K562 (cell line): Measurements from ENCODE around the gene DDX39A. TPM values are rescaled to one million over a fixed set of nuclear protein-coding genes. Genes with fewer than 3 reads are reported as not detected.

Experiments used
- ARID2 ChIP-seq: fragments of 450-650 bp; IDR thresholded peaks from 2 replicates; pipeline ENCODE4 v1.6.1; 2017; ENCODE audit warnings: antibody characterized with exemption, mild to moderate bottlenecking
- CHD1 ChIP-seq: fragments of 200-600 bp; sonication (generic); IDR thresholded peaks from one replicate; pipeline ENCODE4 v1.6.1; 2012; ENCODE audit warnings: mild to moderate bottlenecking, moderate library complexity, low read length, inconsistent platforms
- CTBP1 ChIP-seq: fragments of 450-650 bp; IDR thresholded peaks from 2 replicates; pipeline ENCODE4 v1.6.1; 2016; ENCODE audit warnings: borderline replicate concordance
- FOXP4 ChIP-seq: sonication (generic); formaldehyde crosslinking; IDR thresholded peaks from 2 replicates; pipeline ENCODE4 v1.8.0; 2022; ENCODE audit warnings: mild to moderate bottlenecking, missing genetic modification reagents, borderline replicate concordance
- GATAD2B ChIP-seq: fragments of 450-650 bp; IDR thresholded peaks from 2 replicates; pipeline ENCODE4 v1.6.1; 2017; ENCODE audit warnings: mild to moderate bottlenecking, borderline replicate concordance
- MAX ChIP-seq: sonication (generic); formaldehyde crosslinking; IDR thresholded peaks from 2 replicates; pipeline ENCODE4 v1.9.0; 2022; ENCODE audit warnings: mild to moderate bottlenecking, missing genetic modification reagents
- MLLT1 ChIP-seq, 2 experiments: fragments of 450-650 bp; IDR thresholded peaks; 2 replicates each; pipeline ENCODE4 v1.6.1; 2016
- MTA3 ChIP-seq: fragments of 450-650 bp; formaldehyde crosslinking; IDR thresholded peaks from 2 replicates; pipeline ENCODE4 v1.6.1; 2017; ENCODE audit warnings: mild to moderate bottlenecking, borderline replicate concordance
- RB1 ChIP-seq: fragments of 450-650 bp; IDR thresholded peaks from 2 replicates; pipeline ENCODE4 v1.6.1; 2017; ENCODE audit warnings: low read depth, mild to moderate bottlenecking
- SIX5 ChIP-seq, 2 experiments: IDR thresholded peaks; 2 replicates each; pipeline ENCODE4 v1.6.1; 2011; ENCODE audit warnings: low read length in 2 of 2, borderline replicate concordance in 1 of 2, low read depth in 1 of 2, mild to moderate bottlenecking in 1 of 2, moderate library complexity in 1 of 2; ENCODE audit not compliant: insufficient read depth in 1 of 2
- SP2 ChIP-seq: IDR thresholded peaks from 2 replicates; pipeline ENCODE4 v1.6.1; 2011; ENCODE audit warnings: mild to moderate bottlenecking, low read depth, low read length, moderate library complexity; ENCODE audit not compliant: poor library complexity, severe bottlenecking; ENCODE audit errors: extremely low read depth
- TEAD1 ChIP-seq, 2 experiments: fragments of 450-650 bp in 1 of 2; sonication (generic) in 1 of 2; formaldehyde crosslinking; IDR thresholded peaks; 2 replicates each; pipeline versions ENCODE4 v1.4.0 to v1.8.0; 2020 to 2022; ENCODE audit warnings: mild to moderate bottlenecking in 2 of 2, missing genetic modification reagents in 1 of 2
- USF1 ChIP-seq: sonication (generic); formaldehyde crosslinking; IDR thresholded peaks from 2 replicates; pipeline ENCODE4 v1.9.0; 2022; ENCODE audit warnings: mild to moderate bottlenecking, missing genetic modification reagents
- USF2 ChIP-seq: sonication (generic); formaldehyde crosslinking; IDR thresholded peaks from 2 replicates; pipeline ENCODE4 v1.5.0; 2020; ENCODE audit warnings: missing genetic modification reagents
- VEZF1 ChIP-seq: fragments of 200-800 bp; sonication (Bioruptor generic); IDR thresholded peaks from 2 replicates; pipeline ENCODE4 v1.6.1; 2017; ENCODE audit warnings: missing genetic modification characterization, missing compliant biosample characterization
- ZBTB7A ChIP-seq: IDR thresholded peaks from 2 replicates; pipeline ENCODE4 v1.6.1; 2011; ENCODE audit warnings: low read depth, mild to moderate bottlenecking, low read length, moderate library complexity, borderline replicate concordance; ENCODE audit not compliant: control insufficient read depth
- ZEB2 ChIP-seq: fragments of 450-650 bp; IDR thresholded peaks from 2 replicates; pipeline ENCODE4 v1.6.1; 2016
- ZNF146 ChIP-seq: IDR thresholded peaks from one replicate; pipeline ENCODE4 v1.6.1; 2018; ENCODE audit warnings: missing compliant biosample characterization; ENCODE audit not compliant: unreplicated experiment
- polyA plus RNA-seq, 8 experiments: library from polyadenylated mRNA; depleted of rRNA in 4 of 8; stranded (reverse) in 5 of 8; unstranded in 3 of 8; fragments of >200 nt; fragmentation: Nextera tagmentation in 2 of 8; fragmentation: Illumina TruSeq in 1 of 8; extraction: Ambion mirVana in 2 of 8; extraction: Trizol in 1 of 8; gene quantifications; 2 replicates each; pipeline versions ENCODE4 v1.2.1 to v1.2.3, GENCODE V29; 2011 to 2014; ENCODE audit warnings: inconsistent platforms in 1 of 8, missing spikeins in 1 of 8
- total RNA-seq, 7 experiments: library from RNA; depleted of rRNA in 6 of 7; stranded (reverse); fragments of >200 nt in 6 of 7; fragmentation: Illumina TruSeq in 2 of 7; extraction: Trizol in 2 of 7; gene quantifications; 2 replicates each; pipeline versions ENCODE4 v1.2.1 to v1.2.3, GENCODE V29; 2011 to 2021; ENCODE audit warnings: low replicate concordance in 1 of 7

DDX39A gene
- total and polyA plus RNA-seq, 9 of the 15 experiments (the other 6 are each of a cell fraction or from before 2014, with no cell fraction given): 90.3 to 250 (median 188) TPM

- TF ChIP-seq CHD1 (no peak), CTBP1 (0 out of 2 replicates have a peak, but pooled peaks have one; percentile 40), FOXP4 (CRISPR knock-in tag) (0 out of 2 replicates have a peak, but pooled peaks have one; percentile 8), ARID2 (no peak), USF1 (CRISPR knock-in tag) (peak; percentile 30), MAX (0 out of 2 replicates have a peak, but pooled peaks have one; percentile 8), ZNF146 (CRISPR knock-in tag) (no peak), TEAD1 (CRISPR knock-in tag; IDR thresholded peaks at IDR 0.05) (0 out of 4 replicates have a peak, but pooled peaks of 1 of the 2 experiments have one; percentile 50), MTA3 (0 out of 2 replicates have a peak, but pooled peaks have one; percentile 36), SIX5 (IDR thresholded peaks at IDR 0.05; ENCODE audit: borderline replicate concordance in 1 of 2, insufficient read depth in 1 of 2, low read depth in 1 of 2, low read length in 2 of 2) (no peak), ZBTB7A (peak; percentile 23; the same call in 1 of the 2 replicates), GATAD2B (0 out of 2 replicates have a peak, but pooled peaks have one; percentile 8), USF2 (CRISPR knock-in tag) (peak; percentile 15; the same call in 1 of the 2 replicates), VEZF1 (CRISPR knock-in tag) (0 out of 2 replicates have a peak, but pooled peaks have one; percentile 13), SP2 (no peak), ZEB2 (peak; percentile 51; the same call in 1 of the 2 replicates), RB1 (0 out of 2 replicates have a peak, but pooled peaks have one; percentile 11), MLLT1 (IDR thresholded peaks at IDR 0.05) (no peak)
Observed at GRCh38 chr19:14433554-14434501, 14.7 kb upstream of the DDX39A start (continued).
